Fibroblast of mammary gland (primary cell): ENCODE measurements around the gene ITGA1.
A peak's percentile ranks its signal among the peaks of the same experiment; 100 is the strongest.

Source experiments
- DNase-seq: peaks from one replicate; pipeline ENCODE4 v3.0.0-alpha.2; 2010; ENCODE audit warnings: low read depth
- H3K4me3 ChIP-seq: 2 replicates; pipeline ENCODE4 v1.5.1; 2011; ENCODE audit warnings: low read depth, mild to moderate bottlenecking, low read length, moderate library complexity; ENCODE audit not compliant: control insufficient read depth
- TF ChIP-seq, protein P1 (sequence below): conservative IDR thresholded peaks from 2 replicates; pipeline ENCODE4 v1.5.1; 2011; ENCODE audit warnings: low read depth, low read length, inconsistent platforms; ENCODE audit not compliant: control insufficient read depth, insufficient read depth

The ITGA1 gene

DNA sequence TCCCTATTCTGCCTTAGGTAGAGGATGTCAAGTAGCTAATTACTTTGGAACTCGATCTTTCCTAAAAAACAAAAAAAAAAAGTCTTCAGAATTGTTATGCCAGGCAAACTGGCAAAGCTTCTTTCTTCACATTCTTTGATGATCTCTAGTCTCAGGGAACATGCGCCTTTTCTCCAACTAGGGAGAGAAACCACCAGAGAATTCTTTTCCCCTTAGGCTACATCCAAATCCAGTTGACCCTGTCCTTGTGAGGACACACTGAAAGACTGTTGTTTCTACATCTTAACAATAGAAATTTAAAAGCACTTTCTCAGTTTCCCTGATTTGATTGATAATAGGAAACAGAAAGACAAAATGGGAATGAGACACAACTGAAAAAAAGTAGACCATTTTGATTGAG, 106.7 kb downstream of the ITGA1 start:
- no peak overlapping the region for H3K4me3 ChIP-seq
- no peak for DNase-seq
- TF ChIP-seq, protein P1, sequence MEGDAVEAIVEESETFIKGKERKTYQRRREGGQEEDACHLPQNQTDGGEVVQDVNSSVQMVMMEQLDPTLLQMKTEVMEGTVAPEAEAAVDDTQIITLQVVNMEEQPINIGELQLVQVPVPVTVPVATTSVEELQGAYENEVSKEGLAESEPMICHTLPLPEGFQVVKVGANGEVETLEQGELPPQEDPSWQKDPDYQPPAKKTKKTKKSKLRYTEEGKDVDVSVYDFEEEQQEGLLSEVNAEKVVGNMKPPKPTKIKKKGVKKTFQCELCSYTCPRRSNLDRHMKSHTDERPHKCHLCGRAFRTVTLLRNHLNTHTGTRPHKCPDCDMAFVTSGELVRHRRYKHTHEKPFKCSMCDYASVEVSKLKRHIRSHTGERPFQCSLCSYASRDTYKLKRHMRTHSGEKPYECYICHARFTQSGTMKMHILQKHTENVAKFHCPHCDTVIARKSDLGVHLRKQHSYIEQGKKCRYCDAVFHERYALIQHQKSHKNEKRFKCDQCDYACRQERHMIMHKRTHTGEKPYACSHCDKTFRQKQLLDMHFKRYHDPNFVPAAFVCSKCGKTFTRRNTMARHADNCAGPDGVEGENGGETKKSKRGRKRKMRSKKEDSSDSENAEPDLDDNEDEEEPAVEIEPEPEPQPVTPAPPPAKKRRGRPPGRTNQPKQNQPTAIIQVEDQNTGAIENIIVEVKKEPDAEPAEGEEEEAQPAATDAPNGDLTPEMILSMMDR, result no peak

DNA sequence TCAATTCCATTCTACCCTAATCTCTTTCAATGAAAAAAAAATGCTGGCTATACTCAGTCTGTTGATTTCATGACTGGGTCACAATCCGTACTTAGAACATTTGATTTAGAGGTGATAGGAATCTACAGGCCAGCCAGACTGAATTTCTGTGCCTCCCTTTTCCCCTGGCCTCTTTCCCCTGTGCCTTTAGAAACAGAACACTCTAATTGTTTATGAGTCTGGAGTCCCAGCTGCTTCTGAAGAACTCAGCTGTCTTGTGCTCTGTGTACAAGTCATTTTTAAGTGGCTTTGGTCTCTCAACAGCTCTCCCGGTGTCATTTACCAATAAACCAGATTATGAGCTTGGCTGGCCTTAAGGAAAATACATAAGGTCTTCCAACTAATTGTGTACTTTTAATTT, 107.4 kb downstream of the ITGA1 start:
- no peak for DNase-seq

DNA sequence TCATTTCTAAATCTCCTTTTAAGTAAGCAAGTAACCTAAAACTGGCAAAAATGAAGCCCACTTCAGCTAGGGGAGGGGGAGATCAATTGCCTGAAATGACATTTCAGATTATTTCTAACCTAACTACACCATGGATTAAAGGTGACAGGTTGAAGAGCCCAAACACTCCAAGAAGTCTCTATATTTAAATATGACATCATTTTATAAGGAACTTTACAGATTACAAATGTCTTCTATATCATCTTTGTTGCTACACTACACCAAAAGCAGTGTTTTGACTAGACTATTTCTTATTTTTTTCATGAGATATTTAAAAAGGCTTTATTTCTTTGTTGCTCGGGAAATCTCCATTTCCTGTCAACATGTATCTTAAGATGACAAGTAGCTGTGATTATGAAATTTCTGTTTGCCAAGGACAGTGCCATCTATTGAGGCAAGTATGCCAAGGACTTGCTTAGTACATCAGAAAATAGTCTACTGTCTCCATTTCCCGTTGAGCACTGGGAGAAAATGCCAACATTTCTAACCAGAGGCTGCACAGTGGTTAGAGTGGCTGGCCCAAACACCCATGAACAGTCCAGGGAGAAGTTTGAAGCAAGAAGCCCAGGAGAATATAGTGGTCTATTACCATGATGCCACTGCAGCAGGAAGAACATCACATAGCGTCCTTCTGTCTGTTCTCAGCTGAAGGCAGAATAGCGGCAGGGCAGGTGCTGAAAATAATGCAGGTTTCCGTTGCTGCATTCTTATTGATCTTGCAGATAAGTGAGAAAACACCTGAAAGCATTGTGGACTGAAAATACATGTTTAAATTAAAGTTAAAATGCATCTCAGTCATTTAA, 108.1 kb downstream of the ITGA1 start:
- TF ChIP-seq, protein P1, result no peak
- no peak overlapping the region for H3K4me3 ChIP-seq
- DNase-seq, result peak; percentile 7

More for the DNA sequence above, 107.4 kb downstream of the ITGA1 start:
- H3K4me3 ChIP-seq, result no peak overlapping the region
- TF ChIP-seq, protein P1, result no peak

DNA sequence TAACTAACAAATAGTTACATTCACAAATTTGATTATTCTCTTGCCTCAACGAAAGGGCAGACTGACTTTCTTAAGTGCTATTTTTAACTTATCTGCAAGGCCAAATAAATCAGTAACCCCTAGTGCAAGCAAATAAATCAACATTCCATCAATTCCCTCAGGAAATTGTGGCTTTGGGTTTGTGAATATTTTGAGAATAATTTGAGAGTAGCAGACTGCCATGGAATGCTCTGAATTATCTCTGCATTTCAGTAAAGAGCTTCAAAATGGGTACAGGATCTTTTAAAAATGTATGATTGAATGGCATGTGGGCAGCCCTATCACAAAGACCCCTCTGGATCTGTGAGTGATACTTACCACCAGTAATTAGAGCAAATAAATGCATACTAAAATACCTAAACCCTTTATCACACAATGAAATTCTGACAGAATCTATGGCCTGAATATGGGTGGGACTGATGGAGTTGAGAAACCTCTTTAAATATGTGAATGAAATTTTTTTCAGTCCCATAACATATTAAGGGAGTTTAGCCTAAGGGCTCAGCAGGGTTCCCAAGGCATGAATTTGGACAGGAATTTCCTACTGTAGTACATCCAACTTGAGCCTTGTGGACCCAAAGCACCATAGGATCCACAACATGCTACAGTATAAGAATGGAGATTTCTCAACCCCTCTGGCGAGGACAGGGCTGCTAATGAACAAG, 109.0 kb downstream of the ITGA1 start:
- H3K4me3 ChIP-seq, result no peak overlapping the region
- DNase-seq, result peak; percentile 62
- TF ChIP-seq, protein P1, result no peak

DNA sequence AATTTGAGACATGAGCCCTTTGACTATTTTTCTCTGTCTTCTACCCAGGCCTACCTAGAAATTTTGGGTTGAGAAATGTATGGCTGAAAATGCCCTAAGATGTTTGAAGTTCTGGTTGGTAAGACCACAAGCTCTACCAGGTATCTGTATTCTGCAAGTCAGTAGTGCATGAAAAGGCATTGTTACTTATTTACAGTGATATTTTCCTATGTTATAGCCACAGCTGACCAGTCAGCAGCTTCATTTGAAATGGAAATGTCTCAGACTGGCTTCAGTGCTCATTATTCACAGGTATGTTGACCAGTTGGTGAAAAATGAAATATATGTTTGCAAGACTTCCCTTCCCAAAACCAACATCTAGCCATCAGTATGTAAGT, 109.5 kb downstream of the ITGA1 start:
- no peak for DNase-seq
- TF ChIP-seq, protein P1, result no peak
- H3K4me3 ChIP-seq, result no peak overlapping the region

DNA sequence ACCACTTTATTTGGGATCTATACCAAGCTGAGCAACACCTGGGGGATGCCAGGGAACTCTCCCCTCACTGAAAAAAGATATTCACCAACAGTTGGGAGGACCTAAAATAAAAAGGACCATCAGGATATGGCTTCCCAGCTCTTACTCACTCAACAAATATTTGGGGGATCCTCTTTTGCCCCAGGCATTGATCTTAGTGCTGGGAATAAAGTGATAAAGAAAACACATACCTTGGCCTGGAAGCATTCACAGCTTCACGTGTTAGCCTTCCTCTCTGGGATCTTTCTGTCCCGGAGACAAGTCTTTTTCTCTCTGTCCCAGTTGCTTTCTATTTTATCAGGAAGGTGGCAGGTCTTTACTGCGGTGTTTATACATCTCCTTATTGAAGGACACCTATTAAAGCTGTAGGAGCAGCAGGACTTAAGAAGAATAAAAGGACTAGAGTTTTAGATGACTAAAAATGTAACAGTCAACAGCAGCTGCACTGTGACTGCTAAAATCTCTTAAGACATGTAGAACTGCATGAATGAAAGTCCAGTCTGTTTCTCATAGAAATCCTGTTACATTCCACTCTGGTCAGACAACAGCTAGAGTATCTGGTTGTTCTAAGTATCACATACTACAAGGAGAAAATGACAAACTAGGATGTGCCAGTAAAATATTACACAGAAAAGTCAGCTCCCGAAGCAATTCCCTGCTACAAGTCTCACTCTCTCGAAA, 111.4 kb downstream of the ITGA1 start:
- TF ChIP-seq, protein P1, result no peak
- no peak overlapping the region for H3K4me3 ChIP-seq
- DNase-seq, result no peak
